GM19468 (cell line): ENCODE measurements around the gene TWNK.
"Not testable (repeated sequence)": the region's sequence is repeated elsewhere in the genome, so short reads cannot be mapped to it uniquely, and the experiment has no call there.

Experiments used
- ATAC-seq: cut with Tn5 transposase; IDR thresholded peaks from one replicate; pipeline ENCODE4 v1.9.1; 2021; ENCODE audit warnings: mild to moderate bottlenecking, moderate library complexity, moderate number of reproducible peaks; ENCODE audit not compliant: unreplicated experiment; ENCODE audit errors: extremely low read depth

The TWNK gene

DNA sequence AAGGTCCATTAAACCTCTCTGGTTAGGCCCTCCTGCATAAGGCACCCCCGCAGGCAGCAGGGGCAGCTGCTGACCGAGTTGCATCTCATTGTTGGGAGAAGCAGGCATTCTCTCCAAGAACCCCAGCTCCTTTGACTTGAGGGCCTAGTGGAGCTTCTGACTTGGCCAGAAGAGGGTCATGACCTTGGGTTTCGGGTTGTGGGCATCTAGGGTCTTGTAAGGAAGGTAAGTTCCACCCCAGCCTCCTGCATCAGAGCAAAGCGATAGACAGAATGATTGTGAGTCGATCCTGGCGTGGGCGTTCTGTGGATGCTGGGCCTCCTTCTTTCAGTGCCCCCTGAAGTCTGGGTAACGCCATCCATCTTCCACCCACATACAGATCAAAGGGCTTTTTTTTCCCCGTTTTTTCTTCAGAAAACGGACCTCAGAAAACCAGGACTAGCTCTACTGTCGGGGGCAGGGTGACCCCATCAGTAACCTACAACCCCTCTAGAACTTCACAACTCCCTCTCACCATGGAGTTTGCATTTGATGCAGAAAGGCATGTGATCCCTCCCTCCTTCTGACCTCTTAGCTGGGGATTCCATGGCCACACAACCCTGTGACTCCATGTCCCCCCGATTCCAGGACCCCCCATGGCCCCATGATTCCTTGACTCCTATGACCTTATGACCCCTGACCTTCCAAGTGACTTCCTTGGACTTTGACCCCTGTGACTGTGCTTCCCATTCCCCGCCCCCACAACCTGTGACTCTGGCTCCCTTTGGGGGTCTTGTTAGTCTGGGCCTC is 15.0 kb upstream of the TWNK start:
- ATAC-seq, result no peak

DNA sequence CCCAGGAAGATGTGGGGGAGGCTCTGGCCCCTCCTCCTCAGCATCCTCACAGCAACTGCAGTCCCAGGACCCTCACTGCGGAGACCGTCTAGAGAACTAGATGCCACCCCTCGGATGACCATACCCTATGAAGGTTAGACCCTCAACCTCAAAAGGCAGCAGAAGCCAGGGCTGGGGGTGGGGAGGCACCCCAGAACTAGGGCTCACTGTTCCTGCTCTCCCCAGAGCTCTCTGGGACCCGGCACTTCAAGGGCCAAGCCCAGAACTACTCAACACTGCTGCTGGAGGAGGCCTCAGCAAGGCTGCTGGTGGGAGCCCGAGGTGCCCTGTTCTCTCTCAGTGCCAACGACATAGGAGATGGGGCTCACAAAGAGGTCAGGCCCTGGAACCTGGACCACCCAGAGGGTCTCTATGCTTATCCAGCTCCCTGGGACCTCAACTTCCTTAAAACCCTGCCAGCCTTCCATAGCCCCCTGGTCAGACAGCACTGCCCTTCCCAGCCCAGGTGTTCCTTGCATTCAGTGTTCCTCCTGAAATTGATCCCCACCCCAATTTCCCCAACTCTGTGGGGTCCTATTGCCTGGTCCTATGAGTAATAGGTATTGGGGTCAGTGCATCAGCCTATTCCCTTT is 14.3 kb upstream of the TWNK start:
- no peak for ATAC-seq

DNA sequence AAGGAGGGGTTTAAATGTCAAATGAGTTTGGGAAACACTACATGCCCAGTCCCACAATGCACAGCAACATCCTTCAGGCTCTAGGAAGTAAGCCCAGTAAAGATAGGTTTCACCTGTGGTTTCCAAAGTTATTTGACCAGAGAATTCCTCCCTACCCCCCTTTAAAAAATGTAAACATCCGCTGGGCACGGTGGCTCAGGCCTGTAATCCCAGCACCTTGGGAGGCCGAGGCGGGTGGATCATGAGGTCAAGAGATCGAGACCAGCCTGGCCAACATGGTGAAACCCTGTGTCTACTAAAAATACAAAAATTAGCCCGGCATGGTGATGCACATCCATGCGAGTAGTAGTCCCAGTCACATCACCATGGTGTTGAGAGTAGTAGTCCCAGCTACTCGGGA is 11.9 kb upstream of the TWNK start:
- not testable (repeated sequence) for ATAC-seq

DNA sequence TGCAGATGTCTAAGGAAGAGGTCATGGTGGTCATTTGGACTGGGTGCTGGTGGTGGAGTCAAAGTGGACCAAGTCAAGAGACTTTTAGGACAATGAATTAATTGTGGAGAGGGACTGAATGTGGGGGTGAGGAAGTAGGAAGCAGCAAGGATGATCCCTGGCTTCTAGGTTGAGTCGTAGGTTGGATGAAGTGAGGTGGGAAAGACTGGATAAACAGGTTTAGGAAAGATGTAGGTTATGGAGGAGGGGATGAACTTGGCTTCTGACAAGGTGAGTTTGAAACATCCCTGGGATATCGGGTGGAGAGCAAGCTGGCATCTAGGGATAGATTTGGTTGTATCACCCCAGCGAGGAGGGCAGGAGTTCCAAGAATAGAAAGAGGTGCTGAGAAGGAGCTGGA is 10.4 kb upstream of the TWNK start:
- no peak for ATAC-seq

DNA sequence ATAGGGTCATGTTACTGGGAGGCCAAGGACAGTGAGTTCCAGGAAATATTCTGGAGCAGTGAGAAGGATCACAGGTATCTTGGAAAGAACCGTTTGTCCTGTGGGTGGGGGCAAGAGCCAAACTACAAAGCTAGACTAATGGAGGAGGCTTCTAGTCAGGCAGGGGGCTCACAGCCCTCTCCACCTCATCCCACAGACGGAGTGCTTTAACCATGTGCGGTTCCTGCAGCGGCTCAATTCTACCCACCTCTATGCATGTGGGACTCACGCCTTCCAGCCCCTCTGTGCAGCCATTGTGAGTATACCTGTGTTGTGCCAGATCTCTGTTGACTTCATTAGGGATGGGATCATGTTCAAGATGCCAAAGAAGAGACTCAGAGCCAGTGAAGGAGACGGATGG is 9.9 kb upstream of the TWNK start:
- ATAC-seq, result no peak

DNA sequence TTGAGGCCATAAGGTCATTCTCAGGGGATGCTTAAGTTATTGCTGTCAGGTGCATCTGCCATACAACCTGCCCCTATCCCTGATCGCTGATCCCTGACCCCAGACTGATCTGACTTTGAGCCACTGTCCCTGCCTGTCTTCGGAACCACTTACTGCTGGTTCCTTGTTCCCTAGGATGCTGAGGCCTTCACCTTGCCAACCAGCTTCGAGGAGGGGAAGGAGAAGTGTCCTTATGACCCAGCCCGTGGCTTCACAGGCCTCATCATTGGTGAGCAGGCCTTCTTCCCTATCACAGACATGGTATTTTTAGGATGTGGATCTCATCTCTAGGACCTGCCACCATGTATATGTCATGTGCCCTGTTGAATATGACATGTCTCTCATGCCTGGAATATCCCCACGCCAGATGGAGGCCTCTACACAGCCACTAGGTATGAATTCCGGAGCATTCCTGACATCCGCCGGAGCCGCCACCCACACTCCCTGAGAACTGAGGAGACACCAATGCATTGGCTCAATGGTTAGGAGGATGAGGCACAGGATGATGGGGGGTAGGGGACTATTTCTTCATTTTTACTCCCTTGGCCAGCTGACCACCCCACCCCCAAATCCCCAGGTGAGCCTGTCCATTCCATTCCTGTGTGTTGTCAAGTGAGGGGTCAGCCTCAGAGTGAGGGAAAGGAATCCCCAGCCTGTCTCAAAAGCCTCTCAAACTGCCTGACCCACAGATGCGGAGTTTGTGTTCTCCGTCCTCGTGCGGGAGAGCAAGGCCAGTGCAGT is 9.0 kb upstream of the TWNK start:
- no peak for ATAC-seq

DNA sequence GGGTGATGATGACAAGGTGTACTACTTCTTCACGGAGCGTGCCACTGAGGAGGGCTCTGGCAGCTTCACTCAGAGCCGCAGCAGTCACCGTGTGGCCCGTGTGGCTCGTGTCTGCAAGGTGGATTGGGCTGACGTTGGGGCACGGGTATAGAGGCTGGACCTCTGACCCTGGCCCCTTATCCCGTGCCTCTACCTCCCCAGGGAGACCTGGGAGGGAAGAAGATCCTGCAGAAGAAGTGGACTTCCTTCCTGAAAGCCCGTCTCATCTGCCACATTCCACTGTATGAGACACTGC is 8.5 kb upstream of the TWNK start:
- no peak for ATAC-seq

DNA sequence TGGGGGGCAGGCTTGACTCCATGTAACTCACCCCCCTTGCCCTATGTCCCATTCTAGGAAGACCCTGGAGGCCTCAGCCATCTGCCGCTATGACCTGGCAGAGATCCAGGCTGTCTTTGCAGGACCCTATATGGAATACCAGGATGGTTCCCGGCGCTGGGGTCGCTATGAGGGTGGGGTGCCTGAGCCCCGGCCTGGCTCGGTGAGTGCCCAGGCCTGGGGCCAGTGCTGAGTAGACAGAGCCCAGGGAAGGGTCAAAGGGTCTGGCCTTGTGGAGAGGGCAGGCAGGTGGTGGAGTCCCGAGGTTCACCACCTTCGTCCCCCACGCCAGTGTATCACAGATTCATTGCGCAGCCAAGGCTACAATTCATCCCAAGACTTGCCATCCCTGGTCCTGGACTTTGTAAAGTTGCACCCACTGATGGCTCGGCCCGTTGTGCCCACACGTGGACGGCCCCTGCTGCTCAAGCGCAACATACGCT is 7.5 kb upstream of the TWNK start:
- ATAC-seq, result no peak

DNA sequence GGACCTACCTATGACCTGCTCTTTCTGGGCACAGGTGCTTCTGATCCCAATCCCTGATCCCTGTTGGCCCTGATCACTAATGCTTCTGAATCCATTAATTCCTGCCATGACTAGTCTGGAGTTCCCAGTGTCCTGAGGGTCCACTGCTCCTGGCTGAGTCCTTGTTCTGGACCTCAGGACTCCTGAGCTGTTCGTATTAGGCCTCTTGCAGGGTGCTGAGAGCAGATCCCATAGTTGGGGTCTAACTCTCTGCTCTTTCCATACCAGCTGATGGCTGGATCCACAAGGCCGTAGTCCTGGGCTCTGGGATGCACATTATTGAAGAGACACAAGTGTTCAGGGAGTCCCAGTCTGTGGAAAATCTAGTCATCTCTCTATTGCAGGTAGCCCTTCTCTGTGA is 7.0 kb upstream of the TWNK start:
- no peak for ATAC-seq

DNA sequence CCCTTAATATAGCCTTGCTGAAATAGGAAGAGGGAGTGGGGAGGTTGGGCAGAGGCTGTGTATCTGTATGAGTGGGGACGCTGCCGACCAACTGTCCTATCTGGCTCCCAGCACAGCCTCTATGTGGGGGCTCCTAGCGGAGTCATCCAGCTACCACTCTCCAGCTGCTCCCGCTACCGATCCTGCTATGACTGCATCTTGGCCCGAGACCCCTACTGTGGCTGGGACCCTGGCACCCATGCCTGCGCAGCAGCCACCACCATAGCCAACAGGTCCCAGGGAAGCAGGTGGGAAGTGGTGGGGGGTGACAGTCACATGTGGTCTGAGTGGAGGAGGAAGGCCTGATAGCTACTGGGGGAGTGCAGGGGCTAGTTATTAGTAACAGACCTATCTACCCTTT is 6.6 kb upstream of the TWNK start:
- ATAC-seq, result no peak

DNA sequence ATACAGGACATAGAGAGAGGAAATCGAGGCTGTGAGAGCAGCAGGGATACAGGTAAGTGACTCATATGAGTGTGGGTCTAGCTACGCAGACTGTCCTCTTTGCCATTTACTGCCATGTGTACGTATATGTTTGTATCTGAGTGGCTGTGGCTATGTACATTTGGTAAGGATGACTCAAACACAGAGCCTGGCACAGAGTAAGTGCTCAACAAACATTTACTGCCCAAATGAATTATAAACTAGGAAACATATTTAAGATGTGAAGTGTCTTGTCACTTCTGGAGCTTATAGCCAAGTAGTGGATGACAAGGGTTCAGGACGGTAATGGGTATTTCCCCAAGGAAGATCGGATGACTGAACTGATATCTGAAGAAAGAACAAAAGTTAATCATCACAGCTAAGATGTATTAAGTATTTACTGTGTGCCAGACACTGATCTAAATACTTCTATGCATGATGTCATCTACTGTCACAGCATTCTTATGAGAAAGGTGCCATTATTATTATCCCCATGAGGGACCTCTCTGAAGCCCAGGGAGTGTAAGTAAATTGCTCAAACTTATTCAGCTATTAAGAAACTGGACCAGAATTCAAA is 6.1 kb upstream of the TWNK start:
- no peak for ATAC-seq

DNA sequence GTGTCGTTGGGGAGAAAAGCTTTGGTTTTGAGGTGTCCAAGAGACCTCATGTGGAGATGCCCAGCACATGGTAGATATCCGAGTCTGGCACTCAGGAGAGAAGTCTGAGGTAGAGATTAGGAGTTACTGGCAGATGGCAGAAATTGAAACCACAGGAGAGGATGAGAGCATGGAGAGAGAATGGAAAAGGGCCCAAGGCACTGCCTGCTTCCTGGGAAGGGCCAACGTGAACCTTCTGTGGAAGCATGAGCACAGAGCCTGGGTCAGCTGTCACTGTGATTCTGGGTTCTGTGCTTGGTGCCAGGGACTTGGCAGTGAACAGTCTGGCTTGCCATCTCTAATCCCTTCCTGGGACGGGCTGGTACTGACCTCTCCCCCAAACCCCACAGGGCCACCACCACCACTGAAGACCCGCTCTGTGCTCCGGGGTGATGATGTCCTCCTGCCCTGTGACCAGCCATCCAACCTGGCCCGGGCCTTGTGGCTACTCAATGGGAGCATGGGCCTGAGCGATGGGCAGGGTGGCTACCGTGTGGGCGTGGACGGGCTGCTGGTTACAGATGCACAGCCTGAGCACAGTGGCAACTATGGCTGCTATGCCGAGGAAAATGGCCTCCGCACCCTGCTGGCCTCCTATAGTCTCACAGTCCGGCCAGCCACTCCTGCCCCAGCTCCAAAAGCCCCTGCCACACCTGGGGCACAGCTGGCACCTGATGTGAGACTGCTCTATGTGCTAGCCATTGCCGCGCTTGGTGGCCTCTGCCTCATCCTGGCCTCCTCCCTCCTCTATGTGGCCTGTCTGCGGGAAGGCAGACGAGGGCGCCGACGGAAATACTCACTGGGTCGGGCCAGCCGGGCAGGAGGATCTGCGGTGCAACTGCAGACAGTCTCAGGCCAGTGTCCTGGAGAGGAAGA is 4.2 kb upstream of the TWNK start:
- ATAC-seq, result no peak

DNA sequence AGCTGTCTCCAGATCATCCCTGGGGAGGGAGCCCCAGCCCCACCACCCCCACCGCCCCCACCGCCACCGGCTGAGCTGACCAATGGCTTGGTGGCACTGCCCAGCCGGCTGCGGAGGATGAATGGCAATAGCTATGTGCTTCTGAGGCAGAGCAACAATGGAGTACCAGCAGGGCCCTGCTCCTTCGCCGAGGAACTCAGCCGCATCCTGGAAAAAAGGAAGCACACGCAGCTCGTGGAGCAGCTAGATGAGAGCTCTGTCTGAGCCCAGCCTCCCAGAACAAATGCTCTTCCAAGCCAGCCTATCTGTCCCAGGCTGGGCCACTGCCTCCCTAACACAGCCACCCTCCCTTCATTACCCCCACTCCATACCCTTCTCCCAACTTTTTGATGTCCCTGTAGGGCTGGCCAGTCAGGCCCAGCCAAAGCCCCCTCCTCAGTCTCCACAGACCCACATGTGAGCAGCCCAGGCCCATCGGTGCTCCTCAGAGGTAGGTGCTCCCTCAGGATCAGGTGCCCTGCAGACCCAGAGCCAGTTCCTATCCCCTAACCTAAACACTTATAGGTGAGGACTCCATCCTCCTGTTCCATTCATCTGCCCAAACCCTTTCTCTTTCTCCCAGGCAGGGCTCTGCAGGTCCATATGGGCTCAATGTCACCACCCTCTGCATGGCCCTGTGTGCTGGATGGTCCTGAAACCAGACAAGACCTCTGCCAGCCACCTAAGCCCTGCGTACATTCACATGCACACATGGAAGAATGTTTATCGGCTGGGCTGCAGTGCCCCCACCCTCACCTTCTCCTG is 3.3 kb upstream of the TWNK start:
- no peak for ATAC-seq

DNA sequence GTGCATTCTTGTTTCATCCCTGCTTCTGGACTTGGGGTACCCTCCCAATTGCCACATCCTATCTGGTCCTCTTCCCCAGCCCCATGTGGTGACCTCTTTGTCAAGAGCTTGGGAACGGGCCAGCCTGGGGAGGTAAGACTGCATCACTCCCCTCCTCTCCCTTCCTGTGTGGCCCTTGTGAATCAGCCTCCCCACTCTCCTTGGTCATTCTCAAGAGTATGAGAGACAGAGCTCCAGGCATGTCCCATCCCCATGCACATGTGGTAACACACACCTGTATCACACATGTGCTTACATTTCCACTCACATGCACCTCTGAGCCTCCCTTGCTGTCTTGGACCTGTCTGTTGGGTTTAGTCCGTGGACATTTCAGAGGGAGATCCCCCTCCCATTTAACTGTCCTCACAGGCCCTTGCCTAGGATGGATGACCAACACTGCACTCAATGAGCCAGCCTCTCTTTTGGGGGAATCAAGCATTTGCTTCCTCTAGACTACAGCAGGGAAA is 2.6 kb upstream of the TWNK start:
- ATAC-seq, result no peak

DNA sequence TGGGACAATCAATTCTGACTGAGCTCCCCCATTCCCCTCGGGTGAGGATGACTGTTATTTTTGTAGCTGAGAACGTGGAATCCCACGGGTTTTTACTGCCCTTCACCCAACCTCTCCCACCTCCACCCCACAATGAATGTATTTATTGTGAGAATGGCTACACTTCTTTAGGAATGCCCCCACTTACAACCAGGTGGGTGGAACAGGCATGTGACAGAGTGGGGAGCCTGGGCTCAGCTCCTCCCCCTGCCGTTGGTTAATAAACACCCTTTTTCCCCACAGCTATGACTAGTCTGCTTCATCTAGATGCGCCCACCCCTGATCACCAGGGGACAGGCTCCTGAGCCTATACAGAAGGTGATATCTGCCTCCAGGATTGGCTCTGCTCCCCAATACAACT is 2.0 kb upstream of the TWNK start:
- ATAC-seq, result no peak

DNA sequence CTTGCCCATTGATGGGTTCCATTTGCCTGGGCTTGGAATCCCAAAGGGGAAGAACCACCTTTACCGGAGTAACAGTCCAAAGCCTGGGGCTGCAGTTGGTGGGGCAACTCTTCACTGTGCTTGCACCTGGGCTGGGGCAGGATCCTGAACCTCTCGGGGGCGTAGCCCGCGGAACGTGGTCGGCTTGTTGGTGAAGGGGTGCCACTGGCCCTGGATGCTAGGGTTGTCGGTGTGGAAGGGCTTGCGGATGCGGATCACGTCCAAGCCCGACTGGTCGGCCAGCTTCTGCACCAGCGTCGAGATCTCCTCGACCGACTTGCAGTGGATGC is 756 bp upstream of the TWNK start:
- ATAC-seq, result no peak

DNA sequence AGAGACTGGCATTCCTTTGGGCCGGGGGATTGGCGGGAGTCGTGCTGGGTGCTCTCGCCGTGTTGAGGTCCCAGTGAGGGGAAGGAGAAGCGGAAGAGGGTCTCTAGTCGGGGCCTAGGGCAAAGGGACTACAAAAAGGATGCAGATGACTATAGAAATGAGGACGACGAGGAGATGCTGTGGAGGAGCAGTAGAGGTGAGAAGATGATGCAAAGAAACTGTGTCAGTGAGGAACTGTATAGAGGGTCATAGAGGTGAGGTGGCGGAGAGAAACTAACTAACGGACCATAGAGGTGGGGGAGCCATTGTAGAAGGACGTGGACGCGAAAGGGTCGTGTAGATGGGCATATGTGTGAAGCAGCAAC is 324 bp downstream of the TWNK start:
- ATAC-seq, result no peak

DNA sequence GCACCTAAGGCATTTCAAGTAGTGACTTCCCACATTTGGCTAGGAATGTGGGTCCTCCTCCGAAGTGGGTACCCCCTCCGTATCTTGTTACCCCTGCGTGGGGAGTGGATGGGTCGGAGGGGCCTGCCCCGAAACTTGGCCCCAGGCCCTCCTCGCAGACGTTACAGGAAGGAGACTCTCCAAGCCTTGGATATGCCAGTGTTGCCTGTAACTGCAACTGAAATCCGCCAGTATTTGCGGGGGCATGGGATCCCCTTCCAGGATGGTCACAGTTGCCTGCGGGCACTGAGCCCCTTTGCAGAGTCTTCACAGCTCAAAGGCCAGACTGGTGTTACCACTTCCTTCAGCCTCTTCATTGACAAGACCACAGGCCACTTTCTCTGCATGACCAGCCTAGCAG is 823 bp downstream of the TWNK start:
- no peak for ATAC-seq

DNA sequence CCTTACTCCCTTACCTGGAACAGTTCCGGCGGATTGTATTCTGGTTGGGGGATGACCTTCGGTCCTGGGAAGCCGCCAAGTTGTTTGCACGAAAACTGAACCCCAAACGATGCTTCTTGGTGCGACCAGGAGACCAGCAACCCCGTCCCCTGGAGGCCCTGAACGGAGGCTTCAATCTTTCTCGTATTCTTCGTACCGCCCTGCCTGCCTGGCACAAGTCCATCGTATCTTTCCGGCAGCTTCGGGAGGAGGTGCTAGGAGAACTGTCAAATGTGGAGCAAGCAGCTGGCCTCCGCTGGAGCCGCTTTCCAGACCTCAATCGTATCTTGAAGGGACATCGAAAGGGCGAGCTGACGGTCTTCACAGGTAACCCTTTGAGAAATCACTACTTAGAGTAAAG is 1.7 kb downstream of the TWNK start:
- no peak for ATAC-seq
